HG03139 (cell line): ENCODE data around the gene IL3.
"Not testable (repeated sequence)": the region's sequence is repeated elsewhere in the genome, so short reads cannot be mapped to it uniquely, and the experiment has no call there.

Experiments used
- ATAC-seq: cut with Tn5 transposase; IDR thresholded peaks from one replicate; pipeline ENCODE4 v1.9.1; 2021; ENCODE audit not compliant: unreplicated experiment

IL3 gene

DNA sequence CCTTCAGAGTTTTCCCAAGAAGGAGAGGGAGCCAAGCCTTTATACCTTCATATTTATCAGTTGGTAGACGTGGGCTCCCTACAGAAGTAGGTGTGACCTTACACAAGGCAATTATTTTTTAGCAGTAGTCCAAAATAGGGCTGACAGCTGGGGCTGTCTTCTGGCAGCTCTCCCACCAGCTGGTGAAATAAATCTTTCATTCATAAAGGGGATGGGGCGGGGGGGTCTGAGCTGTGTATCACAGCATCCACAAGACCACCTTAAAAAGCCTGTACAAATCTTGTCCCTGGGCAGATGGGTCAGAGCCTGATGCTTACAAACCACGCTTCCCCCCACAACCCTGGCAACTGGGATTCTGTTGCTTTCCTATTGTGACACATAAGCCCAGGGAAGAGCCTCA, 32.8 kb downstream of the IL3 start:
- ATAC-seq, result no peak

DNA sequence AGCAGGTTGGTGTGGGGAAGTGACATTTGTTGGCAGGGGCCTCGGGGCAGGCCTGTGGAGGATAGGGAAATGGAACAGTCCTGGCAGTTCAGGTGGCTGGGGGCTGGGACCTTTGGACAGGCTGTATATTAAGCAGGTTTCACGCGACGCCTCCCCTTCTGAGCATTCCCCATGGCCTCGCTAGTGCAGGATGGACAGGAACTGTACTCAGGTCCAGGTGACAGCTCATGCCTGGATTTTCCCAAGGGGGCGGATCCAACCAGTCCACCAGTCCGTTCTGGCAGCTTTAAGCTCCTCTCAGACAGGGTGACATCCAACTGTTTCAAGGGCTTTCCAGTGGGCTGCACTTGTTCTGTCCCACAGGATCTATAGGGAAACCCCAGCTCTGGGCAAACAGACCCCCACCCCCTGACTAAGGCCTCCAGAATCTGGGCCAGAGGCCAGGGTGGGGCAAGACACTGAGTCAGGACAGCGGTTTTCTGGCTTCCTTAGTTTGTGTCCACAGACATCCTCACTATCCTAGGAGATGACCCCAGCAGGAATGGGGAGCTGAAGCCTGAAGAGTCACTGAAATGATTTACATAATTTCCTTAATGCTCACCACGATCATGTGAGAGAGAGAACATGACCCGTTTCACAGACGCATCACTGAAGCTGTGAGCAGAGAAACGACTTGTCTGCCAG, 34.1 kb downstream of the IL3 start:
- no peak for ATAC-seq

DNA sequence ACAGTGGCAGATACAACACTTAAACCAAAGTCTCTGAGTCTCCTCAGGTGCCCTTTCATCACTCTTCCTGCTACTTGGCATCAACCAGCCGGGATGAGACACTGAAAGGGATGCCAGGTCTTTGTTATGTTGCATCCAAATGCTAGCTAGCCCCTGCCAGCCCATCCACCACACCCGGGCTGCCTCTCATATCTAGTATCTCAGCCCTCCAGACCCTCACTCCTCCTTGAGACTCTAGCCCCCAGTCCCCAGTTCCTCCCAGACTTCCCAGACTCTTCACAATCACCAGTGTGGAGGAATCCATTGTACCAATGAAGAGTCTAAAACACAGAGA, 34.6 kb downstream of the IL3 start:
- ATAC-seq, result no peak

DNA sequence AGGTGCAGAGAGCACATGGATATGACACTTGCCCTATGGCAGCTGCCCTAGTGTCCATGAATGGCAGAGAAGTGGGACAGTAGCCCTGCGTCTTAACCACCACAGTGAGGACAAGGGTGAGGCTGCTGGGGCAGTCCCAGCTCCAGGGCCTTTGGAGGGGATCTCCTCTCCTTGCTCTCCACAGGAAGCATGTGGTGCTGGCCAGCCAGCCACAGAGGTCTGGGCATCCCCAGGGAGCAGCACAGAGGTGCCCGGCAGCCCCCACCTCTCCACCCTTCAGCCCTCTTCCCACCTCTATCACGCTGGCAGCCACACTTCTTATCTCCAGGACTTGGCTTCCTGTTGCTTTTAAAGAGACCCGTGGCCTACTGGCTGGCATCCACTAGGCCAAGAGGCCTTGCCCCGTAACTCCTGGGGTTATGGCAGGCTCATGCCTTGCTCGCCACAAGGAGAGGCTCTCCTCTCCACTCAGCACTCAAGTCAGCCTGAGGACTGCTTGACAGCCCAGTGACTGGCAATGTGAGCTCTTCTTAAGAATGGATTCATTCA, 35.0 kb downstream of the IL3 start:
- ATAC-seq, result no peak

GRCh38 chr5:132096904-132097303, 36.4 kb downstream of the IL3 start:
- no peak for ATAC-seq

GRCh38 chr5:132098151-132098594, 37.7 kb downstream of the IL3 start:
- no peak for ATAC-seq

- ATAC-seq, result no peak
Observed at GRCh38 chr5:132098621-132099020, 38.2 kb downstream of the IL3 start.

- ATAC-seq, result peak; percentile 27
Observed at GRCh38 chr5:132099076-132099748, 38.8 kb downstream of the IL3 start.

GRCh38 chr5:132099905-132100304, 39.5 kb downstream of the IL3 start:
- ATAC-seq, result no peak

DNA sequence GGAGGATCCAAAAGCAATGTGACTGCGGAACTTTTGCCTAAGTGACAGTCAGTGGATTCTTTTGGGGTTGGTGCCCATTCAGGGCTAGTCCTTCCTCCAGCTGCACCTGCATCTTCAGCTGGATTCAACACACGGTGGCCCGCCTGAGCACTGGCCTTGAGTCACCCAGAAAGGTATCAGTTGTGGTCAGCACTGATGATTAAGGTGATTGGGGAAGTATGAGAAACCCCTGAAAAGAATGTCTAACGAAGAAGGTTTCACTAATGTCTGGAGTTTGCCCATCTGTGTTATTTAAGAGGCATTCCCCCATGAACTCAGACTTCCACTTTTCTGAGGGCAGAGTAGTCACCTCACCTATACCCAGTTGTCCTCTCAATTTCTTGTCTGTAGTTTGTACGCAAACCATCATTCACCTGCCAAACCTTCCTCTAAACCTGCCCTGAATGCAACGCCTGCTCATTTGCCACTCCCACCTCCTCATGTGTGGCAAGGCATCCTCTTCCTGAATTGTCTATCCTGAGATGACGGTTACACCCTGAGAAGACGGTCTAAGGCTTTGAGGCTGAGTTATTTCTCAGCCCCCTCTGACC, 40.3 kb downstream of the IL3 start:
- ATAC-seq, result peak; percentile 35

DNA sequence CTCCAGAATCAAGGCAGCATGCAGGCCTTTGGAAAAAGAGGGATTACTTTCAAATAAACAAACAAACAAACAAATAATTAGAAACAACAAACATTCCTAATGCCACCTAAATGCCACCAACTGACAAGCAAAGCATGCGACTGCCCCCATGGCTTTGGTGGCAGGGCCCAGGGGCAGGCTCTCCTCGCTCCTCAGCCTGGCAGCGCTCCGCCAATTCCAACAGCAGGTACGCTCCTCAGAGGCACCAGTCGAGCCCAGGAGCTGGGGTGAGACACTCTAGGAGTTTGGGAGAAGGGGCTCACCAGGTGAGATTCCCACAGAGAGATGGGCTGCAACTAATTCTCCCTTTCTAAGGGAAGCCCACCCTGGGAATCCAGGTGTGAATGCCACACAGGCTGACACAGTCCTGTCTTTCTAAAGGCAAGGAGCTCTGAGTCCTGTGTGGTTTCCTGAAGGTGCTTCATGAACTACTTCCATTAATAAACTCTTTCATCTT, 41.0 kb downstream of the IL3 start:
- ATAC-seq, result no peak

GRCh38 chr5:132102101-132102701, 41.7 kb downstream of the IL3 start:
- ATAC-seq, result no peak

GRCh38 chr5:132102944-132103331, 42.5 kb downstream of the IL3 start:
- no peak for ATAC-seq

- peak; percentile 69 for ATAC-seq
Observed at GRCh38 chr5:132103332-132103951, 43.0 kb downstream of the IL3 start.

- ATAC-seq, result peak; percentile 6
Observed at GRCh38 chr5:132103969-132104391, 43.5 kb downstream of the IL3 start.

DNA sequence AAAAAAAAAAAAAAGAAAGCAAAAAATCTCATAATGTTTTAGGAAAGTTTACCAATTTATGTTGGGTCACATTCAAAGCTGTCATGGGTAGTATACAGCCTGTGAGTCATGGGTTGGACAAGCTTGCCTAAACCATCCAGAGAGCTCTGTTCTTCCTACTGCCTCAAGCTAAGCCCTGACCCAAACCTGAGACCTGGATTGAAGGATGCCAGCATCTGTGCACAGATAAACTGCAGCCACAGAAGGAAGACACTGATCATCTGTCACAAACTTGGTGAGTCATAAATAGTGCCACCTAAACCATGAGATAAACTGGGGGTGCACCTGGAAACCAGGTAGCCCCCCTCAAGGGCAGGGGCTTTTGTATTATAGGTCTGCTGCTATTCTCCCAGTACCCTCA, 44.1 kb downstream of the IL3 start:
- ATAC-seq, result no peak

GRCh38 chr5:132105688-132106087, 45.2 kb downstream of the IL3 start:
- no peak for ATAC-seq

- ATAC-seq, result not testable (repeated sequence)
Observed at GRCh38 chr5:132108495-132108894, 48.0 kb downstream of the IL3 start.

- ATAC-seq, result not testable (repeated sequence)
Observed at GRCh38 chr5:132108957-132109356, 48.5 kb downstream of the IL3 start.

DNA sequence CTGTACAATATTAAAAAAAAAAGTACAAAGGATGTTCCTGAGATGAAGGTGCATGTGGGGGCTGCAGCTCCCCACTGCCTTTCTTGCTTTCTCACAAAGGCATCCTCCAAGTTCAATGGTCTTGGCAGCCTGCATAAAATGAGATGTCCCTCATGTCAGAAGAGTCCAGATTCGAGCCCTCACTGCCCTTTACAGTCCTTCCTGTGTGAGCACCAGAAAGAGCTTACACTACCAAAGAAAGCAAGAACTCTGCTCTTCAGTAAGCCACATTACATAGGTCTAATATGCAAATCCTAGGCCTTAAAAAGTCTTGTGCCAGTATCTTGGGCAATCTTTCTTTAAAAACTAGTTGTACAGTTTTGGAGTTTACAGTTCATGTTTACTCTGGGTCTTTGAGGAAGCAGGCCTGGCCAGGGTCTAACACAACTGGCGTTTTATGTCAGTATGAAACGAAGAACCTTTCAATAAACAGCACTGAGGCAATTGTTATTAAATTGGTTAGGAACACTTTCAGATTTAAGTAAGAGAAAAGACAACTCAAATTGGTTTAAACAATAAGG, 49.1 kb downstream of the IL3 start:
- no peak for ATAC-seq

- no peak for ATAC-seq
Observed at GRCh38 chr5:132110195-132110594, 49.7 kb downstream of the IL3 start.
